ENCODE results near the gene NAT9.

The NAT9 gene

GRCh38 chr17:74780443-74781238 lies 4.5 kb upstream of the NAT9 start:
- DNase-seq (ENCODE audit: low spot score) (peak; percentile 72), FAIRE-seq (no peak)

- DNase-seq (ENCODE audit: low spot score) (no peak), FAIRE-seq (no peak)
Observed at GRCh38 chr17:74779948-74780400, 3.8 kb upstream of the NAT9 start.

DNA sequence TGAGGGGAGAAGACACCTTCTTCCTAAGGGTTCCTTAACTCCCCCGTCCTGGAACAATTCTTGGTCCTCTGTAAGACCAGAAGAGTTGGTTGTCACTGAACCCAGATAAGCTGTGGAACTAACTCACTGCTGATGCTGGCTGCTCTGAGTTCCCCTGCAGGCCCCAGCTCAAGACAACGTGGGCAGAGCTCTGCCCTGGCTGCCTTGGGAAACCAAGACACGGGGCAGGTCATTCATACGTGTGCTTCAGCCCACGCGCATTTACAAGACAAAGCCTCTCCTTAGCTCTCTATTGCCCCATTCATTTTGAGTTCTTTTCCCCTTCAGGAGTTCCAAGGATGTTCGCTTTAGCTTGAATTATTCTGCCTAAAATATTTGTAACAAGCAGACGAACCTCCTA lies 3.4 kb upstream of the NAT9 start:
- FAIRE-seq (no peak), DNase-seq (ENCODE audit: low spot score) (no peak)

- FAIRE-seq (no peak), DNase-seq (ENCODE audit: low spot score) (no peak)
Observed at GRCh38 chr17:74778960-74779359, 2.8 kb upstream of the NAT9 start.

- FAIRE-seq, result no peak
- DNase-seq (ENCODE audit: low spot score), result no peak
Observed at GRCh38 chr17:74777901-74778515, 1.9 kb upstream of the NAT9 start.

- DNase-seq (ENCODE audit: low spot score) (no peak), FAIRE-seq (no peak)
Observed at GRCh38 chr17:74776990-74777389, 845 bp upstream of the NAT9 start.

GRCh38 chr17:74775409-74776043 lies 619 bp downstream of the NAT9 start:
- FAIRE-seq, result no peak

DNA sequence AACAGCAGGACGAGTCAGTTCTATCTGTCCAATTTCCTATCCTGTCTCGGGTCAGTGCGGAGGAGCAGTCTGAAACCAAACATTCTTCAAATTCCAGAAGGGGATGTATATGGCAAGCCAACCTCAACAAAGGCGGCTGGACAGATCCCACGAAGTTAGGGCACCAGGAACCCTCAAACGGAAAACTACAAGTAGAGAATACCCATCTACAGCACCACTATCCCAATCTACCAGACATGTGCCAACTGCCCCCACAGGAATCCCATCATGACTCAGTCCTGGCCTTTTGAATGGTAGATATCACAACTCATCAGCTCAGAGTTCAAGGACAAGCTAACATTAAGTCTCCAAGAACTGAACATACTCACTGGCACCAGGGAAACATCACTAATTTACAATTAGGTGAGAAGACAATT lies 2.3 kb downstream of the NAT9 start:
- FAIRE-seq (no peak), DNase-seq (ENCODE audit: low spot score) (no peak)

More at GRCh38 chr17:74775409-74776043, 619 bp downstream of the NAT9 start:
- DNase-seq (ENCODE audit: low spot score), result no peak

GRCh38 chr17:74773414-74773813 lies 2.7 kb downstream of the NAT9 start:
- DNase-seq (ENCODE audit: low spot score), result no peak
- no peak for FAIRE-seq

- DNase-seq (ENCODE audit: low spot score), result no peak
- FAIRE-seq, result no peak
Observed at GRCh38 chr17:74772053-74772452, 4.1 kb downstream of the NAT9 start.

- FAIRE-seq, result peak; percentile 5
Observed at GRCh38 chr17:74771319-74771914, 4.7 kb downstream of the NAT9 start.

GRCh38 chr17:74770498-74771318 lies 5.4 kb downstream of the NAT9 start:
- FAIRE-seq (peak; percentile 77), DNase-seq (ENCODE audit: low spot score) (no peak)

More at GRCh38 chr17:74771319-74771914, 4.7 kb downstream of the NAT9 start:
- no peak for DNase-seq (ENCODE audit: low spot score)

GRCh38 chr17:74769856-74770497 lies 6.2 kb downstream of the NAT9 start:
- no peak for FAIRE-seq
- no peak for DNase-seq (ENCODE audit: low spot score)

DNA sequence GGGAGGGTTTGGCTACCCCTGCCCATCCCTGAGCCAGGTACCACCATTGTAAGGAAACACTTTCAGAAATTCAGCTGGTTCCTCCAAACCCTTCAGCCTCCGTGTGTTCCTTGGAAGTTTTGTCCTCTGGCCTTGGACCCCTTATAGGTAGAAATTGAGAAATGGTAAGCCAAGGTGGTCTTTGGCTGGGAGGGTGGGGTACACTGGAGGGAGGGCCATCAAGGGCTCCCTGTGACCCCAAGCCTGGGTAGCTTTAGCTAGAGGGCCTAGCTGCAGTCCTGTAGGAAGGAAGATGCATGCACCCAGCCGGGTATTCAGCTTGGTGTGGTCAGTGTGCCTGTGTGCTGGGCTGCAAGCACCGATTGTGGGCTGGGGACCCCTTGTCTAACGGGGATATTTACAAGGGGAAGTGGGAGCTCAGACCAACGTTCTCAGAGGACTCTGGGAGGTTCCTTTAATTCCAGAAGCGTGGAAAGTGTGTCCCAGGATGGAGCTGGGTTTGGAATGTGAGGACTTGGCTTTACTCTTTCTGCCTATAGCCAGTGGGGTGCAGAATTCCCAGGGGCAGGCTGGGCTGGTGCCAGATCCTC lies 6.8 kb downstream of the NAT9 start:
- FAIRE-seq, result no peak

GRCh38 chr17:74768763-74769114 lies 7.4 kb downstream of the NAT9 start:
- no peak for DNase-seq (ENCODE audit: low spot score)

More for the DNA sequence above, 6.8 kb downstream of the NAT9 start:
- no peak for DNase-seq (ENCODE audit: low spot score)

GRCh38 chr17:74768069-74768762 lies 7.9 kb downstream of the NAT9 start:
- FAIRE-seq (no peak), DNase-seq (ENCODE audit: low spot score) (no peak)

More at GRCh38 chr17:74768763-74769114, 7.4 kb downstream of the NAT9 start:
- FAIRE-seq, result peak; percentile 13

DNA sequence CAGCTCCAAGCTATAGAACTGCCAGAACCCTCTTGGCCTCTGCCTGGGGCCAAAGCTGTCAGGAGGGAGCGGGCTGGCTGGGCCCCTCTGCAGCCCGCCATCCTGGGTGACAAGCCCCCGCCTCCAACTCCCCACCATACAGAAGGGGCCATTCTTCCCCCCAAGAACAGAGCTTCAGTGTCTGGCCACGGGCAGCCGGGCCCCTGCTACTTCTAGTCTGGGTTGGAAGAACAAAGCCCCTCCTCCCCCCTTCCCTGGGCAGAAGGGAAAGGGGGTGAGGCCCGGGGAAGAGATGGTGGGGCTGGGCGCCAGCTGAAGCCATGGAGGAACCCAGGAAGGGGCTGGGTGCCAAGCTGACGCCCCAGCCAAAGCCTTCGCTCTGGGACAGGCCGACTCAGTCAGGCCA lies 9.0 kb downstream of the NAT9 start:
- DNase-seq (ENCODE audit: low spot score), result no peak
- FAIRE-seq, result no peak

DNA sequence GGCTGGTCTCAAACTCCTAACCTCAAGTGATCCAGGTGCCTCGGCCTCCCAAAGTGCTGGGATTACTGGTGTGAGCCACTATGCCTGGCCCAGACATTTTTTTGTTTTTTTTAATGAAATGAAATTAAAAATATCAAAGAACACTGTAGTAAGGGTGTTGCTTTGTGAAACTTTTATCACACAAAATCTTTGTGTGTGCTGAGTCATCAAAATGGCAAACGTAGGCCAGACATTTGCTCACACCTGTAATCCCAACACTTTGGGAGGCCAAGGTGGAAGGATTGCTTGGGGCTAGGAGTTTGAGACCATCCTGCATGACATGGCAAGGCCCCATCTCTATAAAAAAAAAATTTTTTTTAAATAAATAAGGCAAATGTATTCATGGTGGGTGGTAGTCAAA lies 9.7 kb downstream of the NAT9 start:
- FAIRE-seq, result no peak
- DNase-seq (ENCODE audit: low spot score), result no peak

DNA sequence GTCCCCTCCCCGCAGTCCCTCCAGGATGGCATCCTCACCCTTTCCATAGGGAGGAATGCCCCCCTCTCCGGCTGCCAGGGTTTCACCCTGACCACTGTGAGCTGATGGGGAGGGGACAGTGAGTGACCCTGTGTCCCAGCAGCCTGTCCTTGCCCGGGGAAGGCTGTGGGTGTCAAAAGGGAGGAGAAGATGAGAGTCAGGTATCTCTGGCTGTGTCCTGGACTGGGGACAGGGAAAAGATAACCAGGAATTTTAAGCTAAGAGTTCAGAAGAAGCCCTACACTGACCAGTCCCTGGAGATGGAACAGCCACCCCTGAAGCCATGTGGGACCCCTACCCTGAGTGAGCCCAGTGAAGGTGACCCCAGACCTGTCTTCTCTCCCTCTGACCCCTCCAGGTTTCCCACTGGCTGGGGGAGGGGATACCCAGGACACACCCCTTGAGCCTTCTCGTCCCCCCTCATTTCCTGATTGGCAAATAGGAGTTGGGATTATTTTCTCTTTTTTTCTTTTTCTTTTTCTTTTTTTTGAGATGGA lies 11.3 kb downstream of the NAT9 start:
- no peak for DNase-seq (ENCODE audit: low spot score)
- no peak for FAIRE-seq
